Ammon's horn (tissue), 1 donor: ENCODE data around the gene KCNMA1.
A peak's percentile ranks its signal among the peaks of the same experiment; 100 is the strongest.

Source experiments
- DNase-seq: peaks from one replicate; pipeline ENCODE4 v3.0.0-alpha.2; 2016; ENCODE audit warnings: low spot score

Gene KCNMA1

GRCh38 chr10:77325233-77325537 lies 312.4 kb downstream of the KCNMA1 start:
- no peak for DNase-seq

- no peak for DNase-seq
Measured at GRCh38 chr10:77321838-77322237, 315.8 kb downstream of the KCNMA1 start.

GRCh38 chr10:77320971-77321471 lies 316.6 kb downstream of the KCNMA1 start:
- DNase-seq: no peak

- no peak for DNase-seq
Measured at GRCh38 chr10:77319557-77319956, 318.1 kb downstream of the KCNMA1 start.

- peak; percentile 49 for DNase-seq
Measured at GRCh38 chr10:77318739-77319138, 318.9 kb downstream of the KCNMA1 start.

- DNase-seq: no peak
Measured at GRCh38 chr10:77317221-77317620, 320.4 kb downstream of the KCNMA1 start.

GRCh38 chr10:77315496-77316129 lies 322.0 kb downstream of the KCNMA1 start:
- DNase-seq: no peak

GRCh38 chr10:77313066-77313750 lies 324.4 kb downstream of the KCNMA1 start:
- DNase-seq: no peak

- DNase-seq: peak; percentile 21
Measured at GRCh38 chr10:77311186-77311585, 326.4 kb downstream of the KCNMA1 start.

GRCh38 chr10:77310288-77310840 lies 327.2 kb downstream of the KCNMA1 start:
- no peak for DNase-seq

GRCh38 chr10:77309509-77309908 lies 328.1 kb downstream of the KCNMA1 start:
- DNase-seq: peak; percentile 19

GRCh38 chr10:77309092-77309491 lies 328.5 kb downstream of the KCNMA1 start:
- DNase-seq: no peak

- DNase-seq: no peak
Measured at GRCh38 chr10:77308084-77308732, 329.4 kb downstream of the KCNMA1 start.

GRCh38 chr10:77306666-77307065 lies 330.9 kb downstream of the KCNMA1 start:
- no peak for DNase-seq

- no peak for DNase-seq
Measured at GRCh38 chr10:77305650-77306632, 331.7 kb downstream of the KCNMA1 start.

- no peak for DNase-seq
Measured at GRCh38 chr10:77304192-77304591, 333.4 kb downstream of the KCNMA1 start.

GRCh38 chr10:77301305-77301730 lies 336.3 kb downstream of the KCNMA1 start:
- no peak for DNase-seq

- no peak for DNase-seq
Measured at GRCh38 chr10:77300682-77301302, 336.8 kb downstream of the KCNMA1 start.

- no peak for DNase-seq
Measured at GRCh38 chr10:77299320-77299719, 338.3 kb downstream of the KCNMA1 start.

- peak; percentile 24 for DNase-seq
Measured at GRCh38 chr10:77297393-77297739, 340.2 kb downstream of the KCNMA1 start.
